Activated CD8-positive, alpha-beta memory T cell treated with anti-CD3 and anti-CD28 coated beads for 24 hours (primary cell): ENCODE data around the gene TMEM178A.
"Not testable (repeated sequence)": the region's sequence is repeated elsewhere in the genome, so short reads cannot be mapped to it uniquely, and the experiment has no call there.

Source experiments
- DNase-seq: peaks from one replicate; pipeline ENCODE4 v3.0.0-alpha.2; 2020

Gene TMEM178A

DNA sequence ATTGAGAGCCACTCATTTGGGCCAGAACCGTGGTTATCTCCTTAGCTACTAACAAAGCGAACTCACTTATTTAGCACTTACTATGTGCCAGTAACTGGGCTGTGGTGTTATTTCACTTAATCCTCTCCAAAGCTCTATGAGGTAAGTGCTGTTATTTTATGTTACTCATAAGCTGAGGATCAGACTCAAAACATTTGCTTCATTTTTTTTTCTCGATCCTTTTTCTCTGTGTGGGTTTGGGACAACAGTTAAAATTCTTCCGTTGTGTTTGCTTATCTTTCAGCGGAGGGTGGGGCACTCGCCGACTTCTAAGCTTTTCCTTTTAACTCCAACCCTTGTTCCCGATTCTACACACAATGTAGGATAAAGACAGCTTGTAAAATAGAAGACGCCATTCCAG lies 52.8 kb downstream of the TMEM178A start:
- no peak for DNase-seq

DNA sequence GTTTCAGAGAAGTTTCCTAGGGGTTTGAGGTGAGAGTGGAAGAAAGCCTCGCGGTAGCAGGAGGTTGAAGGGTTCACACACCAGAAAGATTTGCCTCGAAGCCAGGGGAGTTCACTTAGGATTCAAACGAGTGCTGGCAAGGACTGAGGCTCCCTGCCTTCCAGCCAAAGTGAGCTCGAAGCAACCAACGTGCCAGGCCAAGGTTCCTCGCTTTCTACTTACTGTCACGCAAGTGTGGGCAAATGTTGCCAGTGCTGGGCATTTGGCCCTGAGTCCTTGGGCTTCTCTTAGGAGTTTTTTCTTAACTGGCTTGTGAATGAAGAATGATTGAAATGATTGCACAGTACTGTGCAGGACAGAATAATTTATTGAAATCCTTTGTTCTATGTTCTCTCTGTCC lies 53.6 kb downstream of the TMEM178A start:
- no peak for DNase-seq

DNA sequence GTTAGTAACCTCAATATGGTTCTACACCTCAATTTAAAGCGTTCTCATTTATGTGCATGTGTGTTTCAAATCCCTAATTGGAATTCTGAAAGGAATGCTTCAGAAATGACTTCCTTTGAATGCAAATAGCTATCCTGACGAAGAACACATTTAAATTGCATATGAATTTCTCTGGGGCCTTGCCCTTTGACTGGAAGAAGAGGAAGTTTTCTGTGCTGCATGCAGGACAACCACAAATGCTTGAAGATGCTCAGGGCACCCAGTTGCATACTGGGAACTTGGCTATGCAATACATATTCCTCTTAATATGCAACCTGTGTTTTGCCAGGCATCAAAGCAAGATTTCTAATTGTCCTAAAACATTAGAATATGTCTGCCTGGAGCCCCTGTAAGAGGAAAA lies 55.3 kb downstream of the TMEM178A start:
- DNase-seq: no peak

GRCh38 chr2:39723497-39723896 lies 57.8 kb downstream of the TMEM178A start:
- DNase-seq: no peak

DNA sequence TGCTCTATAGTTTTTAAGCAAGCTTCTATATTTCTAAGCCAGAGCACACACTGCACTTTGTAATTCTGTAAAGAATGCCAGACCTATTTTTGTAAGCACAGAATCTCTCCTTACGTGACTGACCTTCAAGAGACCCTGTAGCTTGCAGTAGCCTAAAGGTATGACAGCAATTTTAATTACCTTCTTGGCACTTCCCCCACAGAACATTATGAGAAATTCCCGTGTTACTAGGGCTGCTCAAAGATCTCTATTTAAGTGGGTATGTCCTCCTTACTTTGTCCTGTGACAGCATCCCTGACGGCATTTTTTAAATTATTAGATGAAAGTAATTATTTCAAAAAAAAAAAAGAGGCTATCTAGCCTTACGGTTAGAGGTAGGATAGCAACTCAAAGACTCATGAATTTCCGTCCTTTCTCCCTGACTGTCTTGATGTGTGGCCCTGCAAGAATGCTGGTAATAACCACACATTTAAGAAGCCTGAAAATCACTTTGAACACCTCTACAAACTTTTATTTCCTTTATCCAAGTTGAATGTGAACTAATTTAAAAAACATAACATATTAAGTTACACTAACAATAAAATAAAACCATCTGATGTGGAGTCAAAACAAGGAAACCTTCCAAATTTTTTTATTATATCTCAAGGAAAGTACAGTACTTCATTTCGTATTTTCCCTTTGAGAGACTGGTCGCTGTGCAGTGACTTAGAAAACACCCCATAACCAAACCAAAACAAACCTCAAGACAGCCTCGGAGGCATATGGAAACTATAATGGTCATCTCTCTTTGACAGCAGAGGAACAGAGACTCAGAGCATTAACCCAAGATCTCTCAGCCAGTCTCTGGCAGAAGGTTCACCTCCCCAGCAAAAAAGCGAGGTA lies 58.5 kb downstream of the TMEM178A start:
- DNase-seq: no peak

- DNase-seq: no peak
These were observed 59.1 kb downstream of the TMEM178A start for GRCh38 chr2:39724828-39725144.

- DNase-seq: no peak
These were observed 59.7 kb downstream of the TMEM178A start for GRCh38 chr2:39725401-39725800.

GRCh38 chr2:39728085-39728484 lies 62.4 kb downstream of the TMEM178A start:
- not testable (repeated sequence) for DNase-seq

DNA sequence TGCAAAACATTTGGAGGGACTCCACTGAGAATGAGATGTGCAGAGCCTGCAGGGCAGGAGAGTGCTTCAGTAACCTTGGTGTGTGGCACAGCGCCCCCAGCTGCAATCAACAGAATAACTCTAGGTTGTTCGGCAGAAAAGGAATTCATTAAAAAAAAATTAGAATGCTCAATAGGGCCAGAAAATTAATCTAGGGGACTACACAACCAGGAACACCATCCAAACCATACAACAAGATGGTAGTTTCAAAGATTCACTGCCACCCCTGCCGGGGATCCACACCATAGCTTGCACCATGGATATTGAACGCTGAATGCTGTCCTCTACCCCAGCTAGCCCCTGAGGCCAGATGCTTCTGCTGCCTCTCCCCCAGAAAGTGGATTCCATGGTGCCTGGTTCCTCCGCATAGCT lies 63.2 kb downstream of the TMEM178A start:
- DNase-seq: no peak

DNA sequence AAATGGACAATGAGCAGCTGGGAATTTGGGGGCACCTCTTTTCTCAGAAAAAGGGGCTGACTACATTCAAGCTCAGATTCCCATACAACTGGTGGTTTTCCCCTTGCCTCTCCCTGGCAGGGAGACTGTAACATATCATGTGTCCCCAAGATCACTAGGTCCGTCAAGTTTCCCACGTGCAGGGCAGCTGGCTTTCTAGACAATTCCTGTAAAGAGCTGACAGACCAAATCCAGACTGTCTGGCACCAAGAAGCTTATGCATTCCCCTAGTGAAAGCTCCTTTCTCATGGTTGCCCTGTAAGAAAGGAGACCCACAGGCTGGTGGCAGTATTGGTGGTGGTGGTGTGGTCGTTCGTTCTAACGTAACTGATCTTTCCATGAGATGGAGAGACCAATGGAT lies 64.6 kb downstream of the TMEM178A start:
- no peak for DNase-seq

GRCh38 chr2:39730685-39731302 lies 65.1 kb downstream of the TMEM178A start:
- DNase-seq: no peak

DNA sequence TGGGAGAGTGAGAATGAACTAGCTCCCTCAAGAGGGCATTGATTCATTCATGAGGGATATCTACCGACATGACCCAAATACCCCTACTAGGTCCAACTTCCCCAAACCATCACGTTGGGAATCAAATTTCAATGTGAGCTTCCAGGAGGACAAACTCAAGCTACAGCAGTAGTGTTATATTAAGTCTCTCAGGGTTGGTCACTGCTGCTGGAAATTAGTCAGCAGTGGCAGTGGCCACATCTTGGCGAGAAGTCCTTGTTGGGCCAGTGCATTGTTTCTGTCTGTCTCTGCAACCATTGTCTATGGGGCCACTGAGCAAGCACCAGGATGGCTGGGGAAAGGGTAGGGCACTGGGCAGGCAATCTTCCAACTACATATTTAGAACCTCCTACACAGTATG lies 65.8 kb downstream of the TMEM178A start:
- no peak for DNase-seq

DNA sequence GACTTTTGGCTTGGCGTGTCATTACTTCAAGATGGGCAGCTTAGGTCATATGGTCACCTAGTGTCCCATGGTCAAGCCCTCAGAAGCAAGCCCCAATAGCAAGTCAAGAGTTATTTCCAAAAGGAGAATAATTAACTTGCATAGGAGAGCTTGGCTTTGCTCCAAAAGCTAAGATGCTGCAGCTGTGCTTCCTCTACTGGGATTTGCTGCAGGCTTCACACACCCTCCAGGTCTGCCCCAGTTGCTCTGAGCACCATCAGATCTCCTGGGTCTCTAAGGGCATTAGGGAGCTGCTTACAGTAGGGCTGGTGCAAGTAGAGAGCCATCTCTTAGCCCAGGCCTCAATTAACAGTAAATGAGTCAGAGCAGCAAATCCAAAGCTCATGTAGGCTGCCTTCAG lies 66.8 kb downstream of the TMEM178A start:
- DNase-seq: no peak

GRCh38 chr2:39733070-39733674 lies 67.5 kb downstream of the TMEM178A start:
- no peak for DNase-seq

DNA sequence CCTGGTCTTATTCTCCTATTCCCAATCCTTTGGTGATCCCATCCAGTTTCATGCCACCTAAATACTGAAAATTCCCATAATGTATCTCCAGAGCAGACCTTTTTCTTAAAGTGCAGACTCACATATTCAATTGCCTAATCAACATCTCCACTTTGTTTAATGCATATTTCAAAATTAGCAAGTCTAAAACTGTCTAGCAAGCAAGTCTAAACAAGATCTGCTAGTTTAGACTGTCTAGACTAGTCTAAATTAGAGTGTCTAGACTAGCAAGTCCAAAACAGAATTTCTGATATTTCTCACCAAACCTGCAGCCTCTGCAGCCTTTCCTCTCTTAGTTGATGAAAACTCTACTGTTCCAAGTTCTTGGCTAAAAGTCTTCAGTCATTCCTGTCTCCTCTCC lies 68.7 kb downstream of the TMEM178A start:
- DNase-seq: no peak

DNA sequence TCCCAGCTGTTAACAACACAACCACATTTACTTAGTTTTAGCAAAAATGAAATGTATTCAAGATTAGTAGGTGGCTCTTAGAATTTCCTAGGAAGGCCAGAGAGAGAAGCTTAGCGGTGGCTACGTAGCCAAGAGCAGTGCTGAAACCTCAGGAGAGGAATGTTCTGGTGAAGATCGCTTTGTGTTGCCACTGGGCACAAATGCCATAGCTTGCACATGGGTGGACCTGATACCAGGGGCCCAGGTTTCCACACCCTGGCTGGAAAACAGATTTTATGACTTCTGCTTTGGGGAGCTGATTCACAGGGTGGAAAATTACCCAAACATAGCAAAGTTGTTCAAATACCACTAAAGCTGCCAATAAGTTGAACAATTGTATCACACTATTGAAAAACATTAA lies 69.9 kb downstream of the TMEM178A start:
- DNase-seq: no peak

- no peak for DNase-seq
These were observed 70.9 kb downstream of the TMEM178A start for GRCh38 chr2:39736640-39737039.

GRCh38 chr2:39737661-39738060 lies 71.9 kb downstream of the TMEM178A start:
- DNase-seq: no peak

- no peak for DNase-seq
These were observed 73.2 kb downstream of the TMEM178A start for GRCh38 chr2:39738936-39739335.

DNA sequence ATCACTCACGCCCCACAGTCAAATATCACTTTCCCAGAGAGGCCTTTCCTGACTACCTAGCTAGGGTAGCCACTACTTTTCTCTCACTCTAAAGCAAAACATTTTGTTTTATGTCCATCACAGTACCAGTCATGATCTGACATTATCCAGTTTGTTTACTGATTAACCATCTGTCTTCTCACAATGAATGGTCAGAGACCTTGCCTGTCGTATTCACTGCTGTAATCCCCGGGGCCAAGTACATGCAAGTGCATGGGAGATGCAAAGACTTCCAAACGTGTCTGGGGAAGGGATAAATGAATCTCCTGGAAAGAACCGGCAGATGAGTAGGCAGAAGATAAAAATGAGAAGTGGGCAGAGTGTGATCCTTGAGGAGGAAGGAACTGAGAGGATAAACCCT lies 73.7 kb downstream of the TMEM178A start:
- no peak for DNase-seq

GRCh38 chr2:39741871-39742270 lies 76.2 kb downstream of the TMEM178A start:
- DNase-seq: no peak

GRCh38 chr2:39743269-39743776 lies 77.6 kb downstream of the TMEM178A start:
- DNase-seq: no peak

GRCh38 chr2:39755466-39755865 lies 89.7 kb downstream of the TMEM178A start:
- DNase-seq: no peak

DNA sequence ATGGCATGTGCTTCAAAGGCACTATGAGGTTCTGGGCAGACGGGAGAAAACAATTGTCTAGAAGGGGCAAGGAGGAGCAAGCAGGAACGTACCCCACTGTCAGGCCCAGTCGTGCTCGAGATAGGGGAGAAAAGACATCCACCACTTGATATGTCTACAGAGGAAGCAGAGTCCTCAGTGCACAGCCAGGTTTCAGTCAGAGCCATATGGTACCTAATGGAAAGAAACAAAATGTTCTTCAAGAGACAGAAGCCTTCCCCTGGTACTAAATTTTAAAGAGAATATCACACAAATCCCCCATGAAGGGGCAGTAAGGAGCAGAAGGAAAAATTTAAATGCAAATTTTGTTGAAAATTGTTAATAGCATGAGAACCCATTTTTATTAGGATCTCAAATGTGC lies 91.4 kb downstream of the TMEM178A start:
- no peak for DNase-seq
